Panc1 (cell line): Measurements from ENCODE around the gene MRPS5.

Experiments
- POLR2AphosphoS5 ChIP-seq: IDR thresholded peaks from 2 replicates; pipeline ENCODE4 v1.6.1; 2012; ENCODE audit warnings: mild to moderate bottlenecking, low read depth, low read length, moderate library complexity
- REST ChIP-seq, 2 experiments: IDR thresholded peaks; 2 replicates each; pipeline ENCODE4 v1.6.1; 2011 to 2012; ENCODE audit warnings: low read depth in 2 of 2, control low read depth in 1 of 2, low read length in 1 of 2, mild to moderate bottlenecking in 1 of 2, moderate library complexity in 1 of 2; ENCODE audit not compliant: insufficient read depth in 1 of 2
- SIN3A ChIP-seq: IDR thresholded peaks from 2 replicates; pipeline ENCODE4 v1.6.1; 2012; ENCODE audit warnings: low read depth, mild to moderate bottlenecking, low read length, moderate library complexity, borderline replicate concordance; ENCODE audit not compliant: insufficient read depth
- TCF7L2 ChIP-seq: IDR thresholded peaks from 2 replicates; pipeline ENCODE4 v1.6.1; 2011; ENCODE audit warnings: mild to moderate bottlenecking, low read depth, low read length, inconsistent platforms
- TF ChIP-seq, protein P1 (sequence below): fragments of 450-650 bp; IDR thresholded peaks from 2 replicates; pipeline ENCODE4 v1.5.1; 2017; ENCODE audit warnings: mild to moderate bottlenecking

DNA sequence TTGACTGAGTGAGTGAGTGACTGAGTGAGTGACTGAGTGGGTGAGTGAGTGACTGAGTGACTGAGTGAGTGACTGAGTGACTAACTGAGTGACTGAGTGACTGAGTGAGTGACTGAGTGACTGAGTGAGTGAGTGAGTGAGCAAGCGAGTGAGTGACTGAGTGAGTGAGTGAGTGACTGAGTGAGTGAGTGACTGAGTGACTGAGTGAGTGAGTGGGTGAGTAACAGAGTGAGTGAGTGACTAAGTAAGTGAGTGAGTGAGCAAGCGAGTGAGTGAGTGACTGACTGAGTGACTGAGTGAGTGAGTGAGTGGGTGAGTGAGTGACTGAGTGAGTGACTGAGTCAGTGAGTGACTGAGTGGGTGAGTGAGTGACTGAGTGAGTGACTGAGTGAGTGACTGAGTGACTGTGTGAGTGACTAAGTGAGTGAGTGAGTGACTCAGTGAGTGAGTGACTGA, 84.2 kb downstream of the MRPS5 start:
- no peak for TF ChIP-seq POLR2AphosphoS5
- TF ChIP-seq, protein P1, sequence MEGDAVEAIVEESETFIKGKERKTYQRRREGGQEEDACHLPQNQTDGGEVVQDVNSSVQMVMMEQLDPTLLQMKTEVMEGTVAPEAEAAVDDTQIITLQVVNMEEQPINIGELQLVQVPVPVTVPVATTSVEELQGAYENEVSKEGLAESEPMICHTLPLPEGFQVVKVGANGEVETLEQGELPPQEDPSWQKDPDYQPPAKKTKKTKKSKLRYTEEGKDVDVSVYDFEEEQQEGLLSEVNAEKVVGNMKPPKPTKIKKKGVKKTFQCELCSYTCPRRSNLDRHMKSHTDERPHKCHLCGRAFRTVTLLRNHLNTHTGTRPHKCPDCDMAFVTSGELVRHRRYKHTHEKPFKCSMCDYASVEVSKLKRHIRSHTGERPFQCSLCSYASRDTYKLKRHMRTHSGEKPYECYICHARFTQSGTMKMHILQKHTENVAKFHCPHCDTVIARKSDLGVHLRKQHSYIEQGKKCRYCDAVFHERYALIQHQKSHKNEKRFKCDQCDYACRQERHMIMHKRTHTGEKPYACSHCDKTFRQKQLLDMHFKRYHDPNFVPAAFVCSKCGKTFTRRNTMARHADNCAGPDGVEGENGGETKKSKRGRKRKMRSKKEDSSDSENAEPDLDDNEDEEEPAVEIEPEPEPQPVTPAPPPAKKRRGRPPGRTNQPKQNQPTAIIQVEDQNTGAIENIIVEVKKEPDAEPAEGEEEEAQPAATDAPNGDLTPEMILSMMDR: no peak
- TF ChIP-seq REST (IDR thresholded peaks at IDR 0.05; ENCODE audit: insufficient read depth in 1 of 2, low read depth in 2 of 2, low read length in 1 of 2): no peak
- TF ChIP-seq TCF7L2: no peak
- no peak for TF ChIP-seq SIN3A
